Pons (tissue), 1 donor: ENCODE results near the gene ZSCAN29.

Experiments used
- DNase-seq: peaks from one replicate; pipeline ENCODE4 v3.0.0-alpha.2; 2016; ENCODE audit warnings: low spot score

ZSCAN29 gene

DNA sequence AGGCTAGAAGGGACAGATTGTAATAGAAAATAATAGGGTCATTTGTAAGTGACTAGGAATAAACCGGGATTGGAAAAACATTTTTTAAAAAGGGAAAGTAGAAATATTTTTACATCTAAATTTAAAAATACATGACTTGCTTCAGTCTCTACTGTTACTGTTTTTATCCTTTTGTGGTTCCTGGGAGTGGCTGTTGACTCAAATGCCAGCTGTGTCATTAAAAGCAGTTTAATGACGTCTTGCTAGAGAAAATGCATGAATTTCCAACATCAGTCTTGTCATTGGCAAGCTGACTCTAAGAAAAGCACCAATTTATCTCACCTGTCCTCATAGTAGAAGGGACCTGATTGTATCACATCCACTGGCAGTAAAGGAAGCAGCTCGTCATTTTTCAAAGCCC lies 23.7 kb downstream of the ZSCAN29 start:
- DNase-seq, result no peak

- no peak for DNase-seq
Observed at GRCh38 chr15:43346305-43346704, 24.5 kb downstream of the ZSCAN29 start.

GRCh38 chr15:43330780-43331087 lies 40.1 kb downstream of the ZSCAN29 start:
- no peak for DNase-seq

DNA sequence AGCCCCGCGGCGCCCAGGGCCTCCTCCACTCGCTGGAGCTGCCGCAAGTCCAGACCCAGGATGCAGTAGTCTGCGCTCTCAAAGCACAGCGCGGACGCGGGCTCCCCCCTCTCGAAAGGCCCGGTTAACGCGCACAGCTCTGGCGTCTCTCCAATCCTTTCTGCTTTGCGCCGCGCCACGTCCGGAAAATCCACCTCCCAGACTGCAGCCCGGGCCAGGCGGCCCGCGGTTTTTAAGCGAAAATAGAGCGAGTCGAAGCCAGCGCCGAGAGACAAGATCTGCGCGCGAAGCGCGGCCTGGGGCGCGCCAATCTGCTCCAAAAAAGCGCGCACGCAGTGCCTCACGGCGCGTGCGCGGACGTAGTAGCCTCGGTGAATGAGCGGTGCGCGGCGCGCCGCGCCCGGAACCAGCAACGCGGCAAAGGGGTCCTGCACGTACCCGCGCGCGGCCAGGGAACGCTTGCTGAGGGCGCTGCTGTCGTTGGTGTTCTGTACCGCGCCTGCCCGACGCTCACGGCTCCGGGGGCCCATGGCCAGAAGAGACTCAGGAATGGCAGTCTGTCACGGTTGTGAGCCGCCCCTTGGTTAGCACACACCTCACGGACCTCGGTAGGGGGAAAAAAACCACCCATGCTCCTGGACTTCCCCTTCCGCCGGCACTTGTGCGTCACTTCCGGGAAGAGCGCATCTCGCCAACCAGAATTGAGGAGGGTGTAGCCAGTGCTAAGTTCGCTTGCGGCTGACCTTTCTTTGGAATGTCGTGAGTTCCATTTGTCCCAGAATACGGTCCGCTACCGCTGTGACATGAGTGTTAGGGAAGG lies 40.7 kb downstream of the ZSCAN29 start, which contains the start of gene LCMT2:
TSS of gene LCMT2 (minus strand) at position 614 of the 820 bp plus-strand sequence. CDS start at position 530, 84 bp downstream.
- DNase-seq, result peak; percentile 97

- DNase-seq, result peak; percentile 4
Observed at GRCh38 chr15:43329217-43329959, 41.5 kb downstream of the ZSCAN29 start.

DNA sequence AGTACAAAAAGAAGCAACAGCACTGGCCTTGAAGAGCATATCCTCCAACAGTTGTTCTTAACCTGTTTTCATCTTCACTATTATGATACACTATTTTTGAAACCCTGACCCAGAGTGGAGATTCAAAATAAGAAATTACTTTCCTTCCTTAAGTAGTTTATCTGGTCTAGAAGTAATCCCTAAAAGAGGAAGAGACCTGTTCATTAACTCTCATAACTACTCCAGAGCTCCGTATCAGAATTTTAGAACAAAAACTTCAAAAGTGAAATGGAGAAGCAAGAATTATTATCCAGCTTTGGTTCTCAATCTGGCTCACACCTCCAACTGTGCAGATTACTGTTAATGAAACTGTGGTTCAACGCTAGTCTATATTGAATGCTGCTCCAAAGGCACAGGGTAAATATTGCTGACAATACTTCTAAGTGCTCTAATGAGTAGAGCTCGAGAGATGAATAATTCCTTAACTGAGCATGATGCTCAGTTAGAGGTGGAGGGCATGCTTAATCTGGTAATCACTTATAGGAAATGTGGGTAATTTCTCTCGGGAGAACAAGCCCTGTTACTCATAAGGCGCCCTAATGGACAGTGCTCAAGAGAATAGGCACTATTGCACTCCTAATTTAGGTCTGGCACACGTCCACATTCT lies 45.7 kb downstream of the ZSCAN29 start:
- DNase-seq, result no peak

GRCh38 chr15:43318990-43319771 lies 51.7 kb downstream of the ZSCAN29 start:
- DNase-seq, result no peak

DNA sequence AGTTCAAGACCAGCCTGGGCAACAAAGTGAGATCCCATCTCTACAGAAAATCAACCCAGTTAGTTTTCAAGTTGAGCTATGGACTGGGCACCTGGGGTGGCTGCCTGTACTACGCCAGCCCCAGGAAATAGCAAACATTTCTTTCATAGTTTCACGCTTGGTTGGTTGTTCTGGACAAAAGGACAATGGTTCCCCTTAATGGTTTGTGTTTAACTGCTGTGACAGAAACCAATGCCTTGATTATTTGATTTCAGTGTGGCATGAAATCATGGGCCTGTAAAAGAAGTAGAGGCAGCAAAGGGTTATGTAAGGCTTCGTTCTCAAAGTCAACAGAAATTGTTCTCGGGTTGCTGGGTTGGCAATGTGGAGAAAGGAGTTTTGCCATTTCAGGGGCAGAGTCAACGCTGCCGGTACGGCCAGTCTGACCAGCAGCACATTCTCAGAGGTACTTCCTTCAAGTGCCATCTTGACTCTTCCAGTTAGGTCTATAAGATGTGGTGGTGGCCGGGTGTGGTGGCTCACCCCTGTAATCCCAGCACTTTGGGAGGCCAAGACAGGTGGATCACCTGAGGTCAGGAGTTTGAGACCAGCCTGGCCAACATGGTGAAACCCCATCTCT lies 53.2 kb downstream of the ZSCAN29 start:
- no peak for DNase-seq

DNA sequence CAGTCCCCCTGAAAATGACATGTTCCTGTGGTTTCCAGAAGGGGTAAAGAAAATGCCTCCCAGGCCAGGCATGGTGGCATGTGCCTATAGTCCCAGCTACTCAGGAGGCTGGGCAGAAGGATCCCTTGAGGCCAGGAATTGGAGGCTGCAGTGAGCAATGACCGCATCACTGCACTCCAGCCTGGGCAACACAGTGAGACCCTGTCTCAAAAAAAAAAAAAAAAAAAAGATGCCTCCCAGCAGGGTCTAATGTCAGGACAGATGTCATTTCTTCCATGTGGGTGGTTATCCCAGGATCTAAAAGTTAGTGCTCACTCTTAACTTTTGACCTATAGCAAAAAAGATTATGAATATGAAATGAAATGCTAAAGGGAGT lies 53.9 kb downstream of the ZSCAN29 start:
- no peak for DNase-seq

DNA sequence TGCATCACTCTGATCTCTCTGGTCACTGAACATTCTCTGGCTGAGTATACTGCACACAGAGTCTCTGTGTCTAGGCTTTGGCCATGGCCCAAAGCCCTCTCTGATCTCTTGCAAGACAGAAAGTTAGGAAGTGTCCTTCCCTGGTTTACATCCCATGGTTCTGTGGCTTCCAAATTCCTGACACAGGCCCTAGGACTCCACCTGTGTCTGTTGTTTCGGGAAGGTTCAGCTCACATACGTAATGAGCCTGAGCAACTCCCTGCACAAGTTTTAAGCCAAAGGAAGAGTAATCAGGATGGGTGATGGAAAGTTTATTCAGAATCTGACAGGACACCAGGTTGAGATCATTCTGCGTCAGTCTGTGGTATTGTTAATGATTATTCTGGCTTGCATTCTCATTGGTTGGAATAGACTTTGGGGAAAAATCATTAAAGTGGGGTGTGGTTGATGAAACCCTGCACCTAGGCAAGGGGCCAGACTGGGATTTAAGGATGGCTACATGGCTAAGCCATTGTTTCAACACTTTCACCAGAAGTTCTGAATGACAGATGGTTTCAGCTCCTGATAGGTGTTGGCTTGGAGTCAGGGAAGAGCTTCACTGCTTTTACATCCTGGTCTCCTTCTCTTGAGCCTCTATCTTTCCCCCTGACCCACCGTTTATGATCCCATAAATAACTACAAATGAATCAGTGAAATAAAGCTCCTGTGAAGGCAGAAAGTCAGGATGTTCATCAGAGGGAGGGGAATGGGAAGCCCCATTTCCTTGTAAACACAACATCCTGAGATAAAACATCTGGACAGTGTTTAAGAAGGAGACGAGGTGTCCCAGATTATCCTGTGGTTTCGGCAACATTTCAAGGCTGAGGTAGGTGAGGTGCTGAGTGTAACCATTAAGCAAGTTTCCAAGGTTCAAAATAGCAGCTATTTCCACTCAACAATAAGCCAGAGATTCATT lies 54.5 kb downstream of the ZSCAN29 start:
- no peak for DNase-seq

GRCh38 chr15:43314171-43314570 lies 56.7 kb downstream of the ZSCAN29 start:
- no peak for DNase-seq

- no peak for DNase-seq
Observed at GRCh38 chr15:43312378-43312777, 58.5 kb downstream of the ZSCAN29 start.
